Neuronal stem cell (in vitro differentiated cells): ENCODE data around the gene SPOCK1. TPM values are rescaled to one million over a fixed set of nuclear protein-coding genes. Genes with fewer than 3 reads are reported as not detected.
"Not testable (repeated sequence)": the region's sequence is repeated elsewhere in the genome, so short reads cannot be mapped to it uniquely, and the experiment has no call there.

Experiments used
- DNase-seq: peaks from one replicate; pipeline ENCODE4 v3.0.0-alpha.2; 2013; ENCODE audit warnings: low spot score
- H2AFZ ChIP-seq: one replicate; pipeline ENCODE4 v1.6.1; 2013; ENCODE audit warnings: mild to moderate bottlenecking, low read length, inconsistent platforms
- H2AK5ac ChIP-seq: 2 replicates; pipeline ENCODE4 v1.6.1; 2013; ENCODE audit warnings: low read depth, mild to moderate bottlenecking, inconsistent platforms, low read length, moderate library complexity, mixed read lengths
- H2BK120ac ChIP-seq: 2 replicates; pipeline ENCODE4 v1.6.1; 2013; ENCODE audit warnings: low read depth, mild to moderate bottlenecking, inconsistent platforms, low read length, moderate library complexity, mixed read lengths
- H2BK12ac ChIP-seq: one replicate; pipeline ENCODE4 v1.6.1; 2013; ENCODE audit warnings: low read length, inconsistent platforms
- H2BK15ac ChIP-seq: 2 replicates; pipeline ENCODE4 v1.6.1; 2013; ENCODE audit warnings: mild to moderate bottlenecking, low read length, inconsistent platforms, mixed read lengths
- H2BK5ac ChIP-seq: one replicate; pipeline ENCODE4 v1.6.1; 2013; ENCODE audit warnings: inconsistent platforms, mild to moderate bottlenecking, low read length, moderate library complexity
- H3K14ac ChIP-seq: one replicate; pipeline ENCODE4 v1.6.1; 2013; ENCODE audit warnings: low read length, inconsistent platforms
- H3K18ac ChIP-seq: 2 replicates; pipeline ENCODE4 v1.6.1; 2013; ENCODE audit warnings: low read length, inconsistent platforms
- H3K23ac ChIP-seq: 2 replicates; pipeline ENCODE4 v1.6.1; 2013; ENCODE audit warnings: low read depth, mild to moderate bottlenecking, mixed read lengths, low read length, inconsistent platforms; ENCODE audit not compliant: poor library complexity
- H3K27ac ChIP-seq: replicated peaks from 3 replicates; pipeline ENCODE4 v1.5.1; 2013; ENCODE audit warnings: low read length, inconsistent platforms
- H3K27me3 ChIP-seq, 3 experiments: 2 replicates each; pipeline ENCODE4 v1.6.1; 2013; ENCODE audit warnings: low read length in 3 of 3, mild to moderate bottlenecking in 2 of 3, inconsistent platforms in 1 of 3, low read depth in 1 of 3, mixed read lengths in 1 of 3, moderate library complexity in 1 of 3; ENCODE audit not compliant: control insufficient read depth in 3 of 3, insufficient read depth in 3 of 3
- H3K36me3 ChIP-seq, 2 donors: replicated peaks in 1 of 2; 2 replicates each; pipeline ENCODE4 v1.6.1; 2013; ENCODE audit warnings: low read length in 2 of 2; ENCODE audit not compliant: control insufficient read depth in 2 of 2, insufficient read depth in 2 of 2
- H3K4ac ChIP-seq: 2 replicates; pipeline ENCODE4 v1.6.1; 2013; ENCODE audit warnings: inconsistent platforms, mild to moderate bottlenecking, low read length, moderate library complexity
- H3K4me1 ChIP-seq, 2 donors: 1 replicate in 1 of 2; 2 replicates in 1 of 2; pipeline ENCODE4 v1.6.1; 2013; ENCODE audit warnings: low read length in 2 of 2, low read depth in 1 of 2; ENCODE audit not compliant: control insufficient read depth in 2 of 2, insufficient read depth in 1 of 2
- H3K4me2 ChIP-seq: one replicate; pipeline ENCODE4 v1.6.1; 2013; ENCODE audit warnings: mild to moderate bottlenecking, low read length, inconsistent platforms; ENCODE audit not compliant: insufficient read depth, poor library complexity, severe bottlenecking
- H3K4me3 ChIP-seq, 2 donors: 2 replicates each; pipeline ENCODE4 v1.5.1; 2013; ENCODE audit warnings: low read length in 2 of 2, mild to moderate bottlenecking in 2 of 2, inconsistent platforms in 1 of 2, moderate library complexity in 1 of 2
- H3K79me1 ChIP-seq: one replicate; pipeline ENCODE4 v1.6.1; 2013; ENCODE audit warnings: low read depth, mild to moderate bottlenecking, inconsistent platforms, low read length, moderate library complexity
- H3K9ac ChIP-seq: one replicate; pipeline ENCODE4 v1.6.1; 2013; ENCODE audit warnings: mild to moderate bottlenecking, low read depth, low read length, inconsistent platforms; ENCODE audit not compliant: poor library complexity
- H3K9me3 ChIP-seq, 2 donors: replicated peaks in 1 of 2; 2 replicates each; pipeline versions ENCODE3 to v1.6.1; 2013; ENCODE audit warnings: low read length in 2 of 2, mild to moderate bottlenecking in 2 of 2, inconsistent platforms in 1 of 2, low read depth in 1 of 2, mixed read lengths in 1 of 2, moderate library complexity in 1 of 2; ENCODE audit not compliant: control insufficient read depth in 2 of 2, insufficient read depth in 1 of 2
- H4K8ac ChIP-seq: one replicate; pipeline ENCODE4 v1.6.1; 2013; ENCODE audit warnings: low read depth, mild to moderate bottlenecking, inconsistent platforms, low read length, moderate library complexity
- H4K91ac ChIP-seq: one replicate; pipeline ENCODE4 v1.6.1; 2013; ENCODE audit warnings: low read length, low read depth, mild to moderate bottlenecking, inconsistent platforms; ENCODE audit not compliant: poor library complexity
- WGBS, 2 donors: extraction: QIAGEN DNeasy Blood & Tissue Kit; methylation state at CpG; one replicate each; pipeline ENCODE4 v1.1.7; 2013; ENCODE audit warnings: missing lambda C conversion rate in 2 of 2, mixed read lengths in 1 of 2; ENCODE audit not compliant: insufficient read length in 2 of 2, insufficient replicate concordance in 1 of 2; ENCODE audit errors: extremely low coverage in 2 of 2; 5-methylcytosine and 5-hydroxymethylcytosine counted together
- polyA plus RNA-seq, 2 experiments: library from polyadenylated mRNA; stranded (reverse); fragments of 200-250 nt; gene quantifications; one replicate each; pipeline ENCODE4 v1.2.3, GENCODE V29; 2013

The SPOCK1 gene
- 17.7 TPM for polyA plus RNA-seq (2013, experiment 1 of 2)
- 17.8 TPM for polyA plus RNA-seq (2013, experiment 2 of 2)

GRCh38 chr5:137498736-137499505, at the start of gene SPOCK1:
TSS of gene SPOCK1 (minus strand) at chr5:137499326.
- H2BK120ac ChIP-seq: peak within 1 kb of the TSS; percentile 16

GRCh38 chr5:137545956-137546355, 46.8 kb upstream of the SPOCK1 start:
- WGBS, 2 donors: no CpG with 5 or more reads among the region's 4 CpGs
- H4K8ac ChIP-seq: no peak overlapping the region
- H3K4ac ChIP-seq: no peak overlapping the region

More at GRCh38 chr5:137498736-137499505, at the start of gene SPOCK1:
- no peaks in the 10 kb centered on the region for H3K79me1 ChIP-seq
- H3K18ac ChIP-seq: peak within 1 kb of the TSS; percentile 81
- DNase-seq: peak; percentile 88
- peak within 1 kb of the TSS; percentile 7 for H4K8ac ChIP-seq
- H3K4me2 ChIP-seq: peak within 1 kb of the TSS; percentile 87
- H3K23ac ChIP-seq: peak within 1 kb of the TSS; percentile 16
- peak within 1 kb of the TSS; percentile 99 for H2AFZ ChIP-seq
- H3K4me3 ChIP-seq: peak within 1 kb of the TSS; percentile 70 to 86
- H2BK15ac ChIP-seq: peak within 1 kb of the TSS; percentile 34
- no peaks in the 10 kb centered on the region for H3K9me3 ChIP-seq
- no peaks in the 10 kb centered on the region for H3K36me3 ChIP-seq
- no peak within 1 kb of the TSS for H3K4ac ChIP-seq
- no CpG with 5 or more reads among the region's 78 CpGs for WGBS, 2 donors
- H2BK12ac ChIP-seq: peak within 1 kb of the TSS; percentile 76
- H4K91ac ChIP-seq: no peak within 1 kb of the TSS
- no peak within 1 kb of the TSS for H2AK5ac ChIP-seq
- H3K14ac ChIP-seq: peak within 1 kb of the TSS; percentile 25
- peak within 1 kb of the TSS; percentile 74 for H3K9ac ChIP-seq
- H3K27me3 ChIP-seq: peaks cover 9 to 18% (median 17%) of the 10 kb centered on the region in 3 experiments
- no peak within 1 kb of the TSS for H2BK5ac ChIP-seq
- no peak within 1 kb of the TSS for H3K27ac ChIP-seq
- H3K4me1 ChIP-seq: peaks cover 0 to 4% of the 10 kb centered on the region in 2 donors

GRCh38 chr5:137535449-137535848, 36.3 kb upstream of the SPOCK1 start:
- not testable (repeated sequence) for H3K27ac ChIP-seq, H3K23ac ChIP-seq, H3K9ac ChIP-seq, H2BK5ac ChIP-seq, H3K36me3 ChIP-seq, H2BK15ac ChIP-seq, H2BK12ac ChIP-seq, DNase-seq, H4K91ac ChIP-seq, H2BK120ac ChIP-seq, H2AFZ ChIP-seq, H3K79me1 ChIP-seq, H3K9me3 ChIP-seq, H3K4me1 ChIP-seq, H3K4ac ChIP-seq, H3K4me3 ChIP-seq, H3K14ac ChIP-seq, H2AK5ac ChIP-seq, H3K4me2 ChIP-seq, H4K8ac ChIP-seq, H3K18ac ChIP-seq, H3K27me3 ChIP-seq
- WGBS, 2 donors: no CpG with 5 or more reads among the region's 2 CpGs

More at GRCh38 chr5:137545956-137546355, 46.8 kb upstream of the SPOCK1 start:
- Histone ChIP-seq H2BK120ac (no peak overlapping the region), H2BK15ac (no peak overlapping the region), H3K27me3 (peaks cover 0 to 6% (median 0%) of the 10 kb centered on the region in 3 experiments), H2BK12ac (no peak overlapping the region), H4K91ac (no peak overlapping the region), H3K23ac (no peak overlapping the region), H3K18ac (no peak overlapping the region), H2AFZ (no peak overlapping the region), H3K79me1 (peaks cover 2% of the 10 kb centered on the region), H3K4me1 (no peaks in the 10 kb centered on the region), H3K4me2 (no peak overlapping the region), H3K27ac (no peak overlapping the region), H2AK5ac (no peak overlapping the region), H3K9me3 (no peaks in the 10 kb centered on the region), H3K4me3 (no peak overlapping the region), H3K9ac (no peak overlapping the region), H3K36me3 (no peaks in the 10 kb centered on the region), H3K14ac (no peak overlapping the region), H2BK5ac (no peak overlapping the region)
- DNase-seq: no peak

- WGBS, 2 donors: no CpG with 5 or more reads among the region's 5 CpGs
- Histone ChIP-seq H3K18ac (no peak overlapping the region), H4K8ac (no peak overlapping the region), H3K79me1 (no peaks in the 10 kb centered on the region), H2BK5ac (no peak overlapping the region), H3K27ac (no peak overlapping the region), H3K9ac (no peak overlapping the region), H2AFZ (no peak overlapping the region), H3K9me3 (peaks cover 0 to 2% of the 10 kb centered on the region in 2 donors), H4K91ac (no peak overlapping the region), H2AK5ac (no peak overlapping the region), H3K27me3 (no peaks in the 10 kb centered on the region), H3K4me1 (no peaks in the 10 kb centered on the region), H2BK12ac (no peak overlapping the region), H2BK15ac (no peak overlapping the region), H3K4me3 (no peak overlapping the region), H3K23ac (no peak overlapping the region), H3K4ac (no peak overlapping the region), H3K4me2 (no peak overlapping the region), H3K36me3 (no peaks in the 10 kb centered on the region), H3K14ac (no peak overlapping the region), H2BK120ac (no peak overlapping the region)
- no peak for DNase-seq
These were observed 34.8 kb upstream of the SPOCK1 start for GRCh38 chr5:137533963-137534362.
